ENCODE measurements around the gene GRAMD1A.

GRCh38 chr19:34967551-34967950, 32.6 kb upstream of the GRAMD1A start:
- TF ChIP-seq, protein P1, sequence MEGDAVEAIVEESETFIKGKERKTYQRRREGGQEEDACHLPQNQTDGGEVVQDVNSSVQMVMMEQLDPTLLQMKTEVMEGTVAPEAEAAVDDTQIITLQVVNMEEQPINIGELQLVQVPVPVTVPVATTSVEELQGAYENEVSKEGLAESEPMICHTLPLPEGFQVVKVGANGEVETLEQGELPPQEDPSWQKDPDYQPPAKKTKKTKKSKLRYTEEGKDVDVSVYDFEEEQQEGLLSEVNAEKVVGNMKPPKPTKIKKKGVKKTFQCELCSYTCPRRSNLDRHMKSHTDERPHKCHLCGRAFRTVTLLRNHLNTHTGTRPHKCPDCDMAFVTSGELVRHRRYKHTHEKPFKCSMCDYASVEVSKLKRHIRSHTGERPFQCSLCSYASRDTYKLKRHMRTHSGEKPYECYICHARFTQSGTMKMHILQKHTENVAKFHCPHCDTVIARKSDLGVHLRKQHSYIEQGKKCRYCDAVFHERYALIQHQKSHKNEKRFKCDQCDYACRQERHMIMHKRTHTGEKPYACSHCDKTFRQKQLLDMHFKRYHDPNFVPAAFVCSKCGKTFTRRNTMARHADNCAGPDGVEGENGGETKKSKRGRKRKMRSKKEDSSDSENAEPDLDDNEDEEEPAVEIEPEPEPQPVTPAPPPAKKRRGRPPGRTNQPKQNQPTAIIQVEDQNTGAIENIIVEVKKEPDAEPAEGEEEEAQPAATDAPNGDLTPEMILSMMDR (IDR thresholded peaks at IDR 0.05), result no peak
- TF ChIP-seq POLR2A (IDR thresholded peaks at IDR 0.05), result no peak

All from right lobe of liver (tissue), 4 donors.